EH (cell line): Measurements from ENCODE around the gene LYPD8.

Source experiments
- DNase-seq: peaks from one replicate; pipeline ENCODE4 v3.0.0-alpha.2; 2015; ENCODE audit warnings: low read depth

The LYPD8 gene

DNA sequence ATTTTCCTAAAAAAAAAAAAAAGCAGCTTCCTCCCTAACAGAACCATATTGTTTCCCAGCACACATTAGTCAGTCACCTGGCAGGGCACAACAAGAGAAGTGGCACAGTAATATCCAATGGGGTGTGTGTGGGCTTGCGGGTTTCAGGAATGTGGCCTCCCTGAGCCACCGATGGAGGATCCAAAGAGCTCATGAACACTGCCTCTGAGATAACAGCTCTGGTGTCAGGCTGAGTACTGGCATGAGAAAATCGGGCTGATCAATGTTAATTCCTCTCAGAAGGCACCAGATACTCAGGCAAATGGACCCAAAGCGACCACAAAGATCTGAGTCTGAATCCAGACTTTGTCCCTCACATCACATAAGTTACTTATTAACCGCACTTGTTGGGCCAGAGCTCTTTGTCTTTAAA, 2.2 kb upstream of the LYPD8 start:
- no peak for DNase-seq

- DNase-seq = no peak
These were observed 1.1 kb upstream of the LYPD8 start for GRCh38 chr1:248756636-248757035.

DNA sequence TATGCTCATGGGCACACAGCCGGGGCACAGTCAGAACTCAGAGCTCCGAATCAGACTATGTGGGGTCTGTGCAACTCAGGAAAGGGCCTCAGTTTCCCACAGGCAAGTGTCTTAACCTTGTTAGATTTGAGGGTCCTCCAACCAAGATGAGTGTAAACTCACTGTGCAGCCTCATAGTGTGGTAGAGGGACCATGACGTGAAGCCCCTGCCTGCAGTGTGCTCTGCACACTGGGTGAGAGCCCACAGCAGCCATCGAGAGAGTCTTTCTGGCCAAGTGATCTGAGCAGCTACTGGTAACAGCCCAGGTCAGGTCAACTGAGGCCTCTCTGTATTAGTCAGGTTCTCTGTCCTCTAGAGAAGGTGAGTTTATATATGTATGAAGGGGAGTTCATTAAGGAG, 592 bp upstream of the LYPD8 start:
- DNase-seq = no peak

DNA sequence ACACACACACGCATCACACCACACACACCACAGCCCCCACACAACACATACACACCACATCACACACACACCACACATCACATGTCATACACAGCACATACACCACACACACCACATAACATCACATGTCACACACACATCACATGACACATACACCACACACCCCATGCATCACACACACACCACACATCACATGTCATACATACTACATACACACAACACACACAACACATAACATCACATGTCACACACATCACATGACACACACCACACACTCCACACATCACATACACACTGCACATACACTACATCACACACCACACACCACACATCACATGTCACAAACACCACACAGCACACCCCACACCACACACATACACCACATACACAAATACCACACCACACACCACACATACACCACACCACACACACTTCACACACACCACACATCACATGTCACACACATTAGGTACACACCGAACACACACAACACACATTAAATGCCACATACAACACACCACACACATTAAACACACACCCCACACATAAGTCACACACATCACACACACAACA, 1.8 kb downstream of the LYPD8 start:
- no peak for DNase-seq

DNA sequence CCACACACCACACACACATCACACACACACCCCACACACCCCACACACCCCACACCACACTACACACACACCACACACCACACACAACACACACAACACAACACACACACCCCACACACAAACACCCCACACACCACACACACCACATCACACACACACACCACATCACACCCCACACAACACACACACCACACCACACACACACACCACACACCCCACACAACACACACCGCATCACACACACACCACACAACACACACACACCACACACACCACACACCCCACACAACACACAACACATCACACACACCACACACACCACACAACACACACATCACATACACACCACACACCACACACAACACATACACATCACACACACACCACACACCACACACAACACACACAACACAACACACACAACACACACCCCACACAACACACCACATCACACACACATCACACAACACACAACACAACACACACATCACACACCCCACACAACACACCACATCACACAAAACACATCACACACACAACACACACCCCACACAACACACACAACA, 2.4 kb downstream of the LYPD8 start:
- DNase-seq = no peak

- peak; percentile 0 for DNase-seq
These were observed 3.2 kb downstream of the LYPD8 start for GRCh38 chr1:248752161-248753028.

GRCh38 chr1:248751635-248752034, 3.9 kb downstream of the LYPD8 start:
- no peak for DNase-seq

DNA sequence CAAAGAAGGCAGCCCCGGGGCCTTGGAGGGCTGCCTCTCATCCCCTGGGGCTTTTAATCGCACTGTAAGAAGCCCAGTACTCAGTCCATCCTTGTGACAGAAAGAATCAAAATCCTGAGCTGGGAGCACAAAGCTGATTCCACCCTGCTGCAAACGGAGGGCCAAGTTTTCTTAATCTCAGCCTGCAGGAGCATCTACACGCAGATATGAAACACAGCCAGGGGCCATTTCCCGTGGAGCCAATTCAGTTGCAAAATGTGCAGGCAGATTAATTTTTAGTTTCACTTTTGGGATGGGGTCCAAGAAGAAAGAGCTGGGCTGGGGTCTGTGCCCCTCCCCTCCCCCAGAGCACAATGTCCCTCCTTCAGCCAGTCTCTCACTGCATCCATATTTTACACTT, 4.4 kb downstream of the LYPD8 start:
- no peak for DNase-seq

DNA sequence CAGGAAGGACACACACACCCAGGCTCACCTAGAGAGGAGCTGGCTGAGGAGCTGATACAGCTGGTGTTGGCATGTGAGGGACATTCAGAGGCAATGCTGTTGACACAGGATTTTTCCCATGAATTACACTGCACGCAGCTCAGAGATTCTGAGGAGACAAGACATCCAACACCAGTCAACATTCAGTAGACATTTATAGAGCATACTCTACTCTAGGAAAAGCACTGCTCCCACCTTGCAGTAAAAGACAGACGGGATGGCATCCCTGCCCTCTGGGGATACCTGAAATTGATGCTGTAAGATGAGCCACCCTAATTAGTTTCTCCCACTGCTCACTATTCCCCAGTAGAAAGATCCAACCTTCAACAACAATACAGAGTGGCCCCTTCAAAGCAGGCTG, 5.1 kb downstream of the LYPD8 start:
- DNase-seq = no peak

DNA sequence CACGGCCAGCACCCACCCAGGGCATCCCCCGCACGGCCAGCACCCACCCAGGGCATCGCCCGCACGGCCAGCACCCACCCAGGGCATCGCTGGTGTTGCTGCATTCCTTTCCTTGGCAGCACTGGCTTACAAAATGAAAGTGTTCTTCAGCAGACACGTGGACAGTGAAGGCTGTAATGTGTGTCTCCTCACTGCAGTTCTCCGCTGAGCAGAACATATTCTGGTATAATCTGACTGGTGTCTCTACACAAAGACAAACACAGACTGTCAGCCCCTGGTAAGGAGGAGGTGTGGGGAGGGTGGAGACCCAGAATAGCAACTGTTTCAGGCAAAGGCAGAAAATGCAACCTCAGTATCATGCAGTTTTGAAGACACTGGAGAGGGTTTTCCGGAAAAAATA, 7.3 kb downstream of the LYPD8 start:
- DNase-seq = no peak

GRCh38 chr1:248740876-248741275, 14.7 kb downstream of the LYPD8 start:
- no peak for DNase-seq

GRCh38 chr1:248739572-248740205, 15.9 kb downstream of the LYPD8 start:
- no peak for DNase-seq

DNA sequence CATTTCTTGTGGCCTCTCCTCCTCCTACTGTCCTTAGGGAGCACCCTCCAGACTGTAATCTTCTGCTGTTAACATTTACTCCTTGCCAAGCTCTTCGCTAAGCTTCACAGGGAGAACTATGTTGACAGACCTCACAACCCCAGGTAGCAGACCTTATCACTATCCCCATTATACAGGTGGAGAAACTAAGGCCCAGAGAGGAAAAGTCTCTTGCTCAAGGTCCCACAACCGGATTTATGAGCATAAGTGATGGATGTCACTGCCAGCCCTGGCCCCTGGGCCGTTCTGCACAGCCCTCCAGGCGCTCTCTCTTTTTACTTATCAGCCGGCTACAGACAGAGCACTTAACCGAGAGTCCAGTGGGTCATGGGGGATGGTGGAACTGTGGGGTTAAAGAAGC, 18.1 kb downstream of the LYPD8 start:
- DNase-seq = no peak

DNA sequence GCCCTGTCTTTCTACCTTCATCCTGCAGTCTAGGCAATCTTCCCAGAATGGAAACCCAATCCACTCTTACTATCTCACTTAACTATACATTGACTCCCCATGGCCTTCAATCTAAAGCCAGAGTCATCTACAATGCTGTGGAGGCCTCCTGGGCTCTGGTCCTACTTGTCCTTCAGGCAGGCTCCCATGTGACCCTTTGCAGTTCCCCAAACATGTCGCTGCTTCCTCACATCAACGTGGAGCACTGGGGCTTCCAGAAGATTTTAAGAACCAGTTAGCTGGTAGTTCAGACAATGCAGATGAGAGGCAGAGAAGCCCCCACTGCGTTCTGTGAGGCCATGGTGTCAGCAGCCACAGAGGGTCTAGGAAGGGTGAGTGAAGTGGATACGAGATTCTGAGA, 18.6 kb downstream of the LYPD8 start:
- DNase-seq = no peak

DNA sequence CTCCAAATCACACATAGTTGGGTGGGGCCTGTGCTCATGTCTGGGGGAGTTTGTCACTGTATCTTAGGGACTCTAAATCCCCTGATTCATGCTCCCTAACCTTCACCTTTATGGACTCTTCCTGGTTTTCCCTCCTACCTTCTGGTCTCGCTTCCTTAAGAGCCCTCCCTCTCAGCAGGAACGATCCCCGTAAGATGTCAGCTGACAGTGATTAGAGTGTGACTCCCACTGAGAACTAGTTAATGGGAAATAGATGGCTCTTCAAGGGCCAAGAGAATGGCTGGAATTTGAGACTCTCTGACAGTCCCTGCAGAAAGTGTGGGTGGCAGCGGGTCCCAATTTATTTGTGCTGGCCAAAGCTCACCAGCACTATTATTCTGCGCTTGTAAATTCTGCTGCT, 22.0 kb downstream of the LYPD8 start:
- DNase-seq = no peak

DNA sequence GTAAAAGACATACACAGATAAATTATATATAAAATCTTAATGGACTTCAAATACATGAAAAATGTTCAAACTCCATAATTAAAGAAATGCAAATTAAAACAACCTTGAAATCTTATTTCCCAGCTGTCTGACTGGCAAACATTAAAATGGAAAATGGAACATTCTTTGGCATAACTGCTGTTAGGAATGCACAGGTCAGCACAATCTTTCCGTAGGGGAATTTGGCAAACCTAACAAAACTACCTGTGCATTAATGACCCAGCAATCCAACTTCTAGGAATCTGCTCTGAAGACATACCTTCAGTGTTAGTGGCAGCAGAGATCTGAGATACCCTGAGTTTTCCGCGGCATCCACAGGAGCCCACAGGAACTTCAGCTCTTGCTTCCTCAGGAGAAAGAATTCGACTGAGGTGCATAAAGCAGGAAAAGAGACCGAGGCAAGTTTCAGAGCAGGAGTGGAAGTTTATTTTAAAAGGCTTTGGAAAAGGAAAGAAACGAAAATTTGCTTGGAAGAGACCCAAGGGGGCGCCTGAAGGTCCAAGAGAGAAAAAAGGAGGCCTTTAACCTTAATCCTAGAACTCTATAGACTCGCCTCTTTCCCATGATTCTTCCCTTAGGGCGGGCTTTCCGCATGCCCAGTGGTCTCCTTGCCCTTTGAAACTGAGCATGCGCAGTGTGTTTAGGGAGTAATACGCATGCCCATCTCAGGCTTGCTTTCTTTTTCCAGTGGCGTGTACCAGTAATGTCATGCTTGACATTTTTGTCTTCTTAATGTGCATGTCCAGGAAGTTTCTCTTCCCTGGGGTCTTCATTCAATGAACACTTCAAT, 24.8 kb downstream of the LYPD8 start:
- no peak for DNase-seq

- no peak for DNase-seq
These were observed 41.3 kb downstream of the LYPD8 start for GRCh38 chr1:248714248-248714647.

GRCh38 chr1:248710305-248710900, 45.2 kb downstream of the LYPD8 start:
- no peak for DNase-seq

GRCh38 chr1:248704606-248705005, 51.0 kb downstream of the LYPD8 start:
- DNase-seq = no peak

DNA sequence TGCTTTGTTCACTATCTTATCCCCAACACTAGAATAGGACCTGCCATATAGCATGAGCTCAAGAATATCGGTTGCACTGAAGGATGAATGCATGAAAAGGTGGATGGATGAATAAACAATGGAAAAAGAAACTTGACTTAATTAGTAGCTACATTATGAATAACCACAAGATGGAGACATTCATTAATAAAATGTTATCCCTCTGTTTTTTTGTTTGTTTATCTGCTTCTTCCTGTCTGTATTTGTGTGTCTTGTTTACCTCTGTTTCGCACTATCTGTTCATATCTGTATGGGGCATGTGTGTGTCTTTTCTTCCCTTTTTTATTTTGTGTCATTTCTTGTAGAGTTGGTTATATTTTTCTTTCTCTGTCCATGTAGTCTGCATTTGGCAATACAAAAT, 51.9 kb downstream of the LYPD8 start:
- DNase-seq = no peak

DNA sequence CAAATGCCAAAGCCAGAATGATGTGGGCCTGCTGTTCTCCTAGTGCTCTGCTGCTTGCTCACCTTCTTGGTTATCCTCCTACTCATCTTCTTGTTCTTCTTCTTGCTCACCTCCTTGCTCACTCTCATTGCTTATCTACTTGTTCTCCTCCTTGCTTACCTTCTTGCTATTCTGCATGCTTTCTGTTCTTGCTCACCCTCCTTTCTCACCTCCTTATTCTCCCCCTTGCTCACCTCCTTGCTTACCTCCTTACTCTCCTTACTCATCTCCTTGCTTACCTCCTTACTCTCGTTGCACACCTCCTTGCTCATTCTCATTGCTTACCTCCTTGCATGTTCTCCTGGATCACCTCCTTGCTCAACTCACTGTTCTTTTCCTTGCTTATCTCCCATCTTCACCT, 52.8 kb downstream of the LYPD8 start, which contains the start of gene OR14I1:
Gene OR14I1 (minus strand): TSS at position 53 of the 400 bp plus-strand sequence.
- DNase-seq = no peak

- DNase-seq = no peak
These were observed 56.5 kb downstream of the LYPD8 start for GRCh38 chr1:248699099-248699498.
